HepG2 (cell line): Measurements from ENCODE around the gene RPS14. TPM values are rescaled to one million over a fixed set of nuclear protein-coding genes. Genes with fewer than 3 reads are reported as not detected.

ENCODE experiments used
- AGO2 ChIP-seq: fragments of 200-400 bp; formaldehyde crosslinking; optimal IDR thresholded peaks from 2 replicates; pipeline ENCODE3; 2017; ENCODE audit warnings: mild to moderate bottlenecking, low read depth, low read length, moderate library complexity
- ARID2 ChIP-seq: sonication (generic); formaldehyde crosslinking; IDR thresholded peaks from 2 replicates; pipeline ENCODE4 v1.8.1; 2022; ENCODE audit warnings: mild to moderate bottlenecking, missing genetic modification reagents, borderline replicate concordance
- CERS6 ChIP-seq: sonication (generic); formaldehyde crosslinking; IDR thresholded peaks from 2 replicates; pipeline ENCODE4 v1.5.0; 2020; ENCODE audit warnings: missing genetic modification reagents
- ELF3 ChIP-seq: IDR thresholded peaks from 2 replicates; pipeline ENCODE4 v1.6.1; 2016; ENCODE audit warnings: missing genetic modification reagents, missing compliant biosample characterization
- FIP1L1 ChIP-seq: fragments of 200-400 bp; formaldehyde crosslinking; IDR thresholded peaks from 2 replicates; pipeline ENCODE4 v1.6.1; 2018; ENCODE audit warnings: low read depth, mild to moderate bottlenecking, low read length, moderate library complexity, borderline replicate concordance; ENCODE audit not compliant: insufficient read depth
- FOXK1 ChIP-seq: sonication (generic); formaldehyde crosslinking; IDR thresholded peaks from 2 replicates; pipeline ENCODE4 v1.4.0; 2020; ENCODE audit warnings: low read depth, missing genetic modification reagents, borderline replicate concordance
- HDAC1 ChIP-seq: sonication (generic); formaldehyde crosslinking; IDR thresholded peaks from 2 replicates; pipeline ENCODE4 v1.5.1; 2020; ENCODE audit warnings: mild to moderate bottlenecking, missing genetic modification reagents
- HIC2 ChIP-seq: sonication (generic); formaldehyde crosslinking; IDR thresholded peaks from 2 replicates; pipeline ENCODE4 v1.9.0; 2022; ENCODE audit warnings: low read depth, missing genetic modification reagents
- HNRNPK ChIP-seq: fragments of 200-400 bp; formaldehyde crosslinking; IDR thresholded peaks from 2 replicates; pipeline ENCODE4 v1.6.1; 2018; ENCODE audit warnings: low read length, low read depth, moderate library complexity, mild to moderate bottlenecking; ENCODE audit not compliant: poor library complexity, severe bottlenecking
- NPAS2 ChIP-seq: sonication (generic); formaldehyde crosslinking; IDR thresholded peaks from 2 replicates; pipeline ENCODE4 v1.8.0; 2022; ENCODE audit warnings: mild to moderate bottlenecking, missing genetic modification reagents, borderline replicate concordance
- PATZ1 ChIP-seq: sonication (generic); formaldehyde crosslinking; IDR thresholded peaks from 2 replicates; pipeline ENCODE4 v1.4.0; 2020; ENCODE audit warnings: missing genetic modification reagents
- PHF21A ChIP-seq: sonication (generic); formaldehyde crosslinking; IDR thresholded peaks from 2 replicates; pipeline ENCODE4 v1.5.0; 2020; ENCODE audit warnings: mild to moderate bottlenecking, missing genetic modification reagents
- PHF8 ChIP-seq: sonication (generic); formaldehyde crosslinking; IDR thresholded peaks from 2 replicates; pipeline ENCODE4 v1.5.0; 2020; ENCODE audit warnings: missing genetic modification reagents
- SPEN ChIP-seq: sonication (generic); formaldehyde crosslinking; IDR thresholded peaks from 2 replicates; pipeline ENCODE4 v1.5.1; 2020; ENCODE audit warnings: low read depth, mild to moderate bottlenecking, missing genetic modification reagents
- ZBTB3 ChIP-seq: sonication (generic); formaldehyde crosslinking; IDR thresholded peaks from 2 replicates; pipeline ENCODE4 v1.4.0; 2020; ENCODE audit warnings: low read depth, mild to moderate bottlenecking, moderate library complexity, missing genetic modification reagents, borderline replicate concordance
- ZFY ChIP-seq: sonication (generic); formaldehyde crosslinking; IDR thresholded peaks from 2 replicates; pipeline ENCODE4 v1.4.0; 2020; ENCODE audit warnings: missing genetic modification reagents
- ZNF451 ChIP-seq: sonication (generic); formaldehyde crosslinking; IDR thresholded peaks from 2 replicates; pipeline ENCODE4 v1.5.0; 2020; ENCODE audit warnings: mild to moderate bottlenecking, missing genetic modification reagents
- ZNF562 ChIP-seq: sonication (generic); formaldehyde crosslinking; IDR thresholded peaks from 2 replicates; pipeline ENCODE4 v1.8.0; 2022; ENCODE audit warnings: missing genetic modification reagents, borderline replicate concordance
- ZNF710 ChIP-seq: sonication (generic); formaldehyde crosslinking; IDR thresholded peaks from 2 replicates; pipeline ENCODE4 v1.5.0; 2020; ENCODE audit warnings: mild to moderate bottlenecking, missing genetic modification reagents, borderline replicate concordance
- ZNF740 ChIP-seq: sonication (generic); formaldehyde crosslinking; IDR thresholded peaks from 2 replicates; pipeline ENCODE4 v1.4.0; 2020; ENCODE audit warnings: missing genetic modification reagents
- polyA plus RNA-seq, 8 experiments: library from polyadenylated mRNA; depleted of rRNA in 3 of 8; stranded (reverse) in 7 of 8; unstranded in 1 of 8; fragments of >200 nt; fragmentation: Illumina TruSeq in 4 of 8; extraction: Trizol in 4 of 8; gene quantifications; 2 replicates each; pipeline versions ENCODE4 v1.2.1 to v1.2.3, GENCODE V29; 2011 to 2016; ENCODE audit warnings: low read depth in 4 of 8, missing spikeins in 1 of 8, mixed read lengths in 1 of 8; ENCODE audit not compliant: insufficient read depth in 1 of 8
- total RNA-seq, 5 experiments: library from RNA; depleted of rRNA; stranded (reverse); fragments of >200 nt; fragmentation: Illumina TruSeq; extraction: Trizol; gene quantifications; 2 replicates each; pipeline ENCODE4 v1.2.3, GENCODE V29; 2016; ENCODE audit warnings: low read depth in 1 of 5

Gene RPS14
- total and polyA plus RNA-seq, 2 of the 13 experiments (the other 11 are each of a cell fraction or from before 2014, with no cell fraction given) = 2,116 to 3,295 TPM

- TF ChIP-seq HDAC1 (CRISPR knock-in tag) (peak; percentile 41; the same call in 1 of the 2 replicates), ELF3 (CRISPR knock-in tag) (no peak), ZNF740 (CRISPR knock-in tag) (no peak), PHF8 (CRISPR knock-in tag) (peak; percentile 7; the same call in 1 of the 2 replicates), HIC2 (CRISPR knock-in tag) (no peak), SPEN (0 out of 2 replicates have a peak, but pooled peaks have one; percentile 22), ZNF562 (CRISPR knock-in tag) (no peak), PHF21A (CRISPR knock-in tag) (peak; percentile 39; the same call in 1 of the 2 replicates), ARID2 (CRISPR knock-in tag) (no peak), AGO2 (no peak), ZNF710 (CRISPR knock-in tag) (no peak), ZFY (CRISPR knock-in tag) (peak; percentile 46; the same call in 1 of the 2 replicates), ZBTB3 (no peak), ZNF451 (CRISPR knock-in tag) (no peak), FOXK1 (CRISPR knock-in tag) (peak; percentile 64; the same call in 1 of the 2 replicates), NPAS2 (CRISPR knock-in tag) (no peak), HNRNPK (no peak), PATZ1 (CRISPR knock-in tag) (0 out of 2 replicates have a peak, but pooled peaks have one; percentile 44), CERS6 (CRISPR knock-in tag) (no peak), FIP1L1 (no peak)
These were observed 37.9 kb upstream of the RPS14 start (continued) for GRCh38 chr5:150487199-150488061.
